GM19372 (cell line): Measurements from ENCODE around the gene ITPR1.

Experiments
- ATAC-seq: cut with Tn5 transposase; IDR thresholded peaks from one replicate; pipeline ENCODE4 v1.9.1; 2021; ENCODE audit warnings: mild to moderate bottlenecking, low read depth, moderate library complexity; ENCODE audit not compliant: unreplicated experiment

ITPR1 gene

DNA sequence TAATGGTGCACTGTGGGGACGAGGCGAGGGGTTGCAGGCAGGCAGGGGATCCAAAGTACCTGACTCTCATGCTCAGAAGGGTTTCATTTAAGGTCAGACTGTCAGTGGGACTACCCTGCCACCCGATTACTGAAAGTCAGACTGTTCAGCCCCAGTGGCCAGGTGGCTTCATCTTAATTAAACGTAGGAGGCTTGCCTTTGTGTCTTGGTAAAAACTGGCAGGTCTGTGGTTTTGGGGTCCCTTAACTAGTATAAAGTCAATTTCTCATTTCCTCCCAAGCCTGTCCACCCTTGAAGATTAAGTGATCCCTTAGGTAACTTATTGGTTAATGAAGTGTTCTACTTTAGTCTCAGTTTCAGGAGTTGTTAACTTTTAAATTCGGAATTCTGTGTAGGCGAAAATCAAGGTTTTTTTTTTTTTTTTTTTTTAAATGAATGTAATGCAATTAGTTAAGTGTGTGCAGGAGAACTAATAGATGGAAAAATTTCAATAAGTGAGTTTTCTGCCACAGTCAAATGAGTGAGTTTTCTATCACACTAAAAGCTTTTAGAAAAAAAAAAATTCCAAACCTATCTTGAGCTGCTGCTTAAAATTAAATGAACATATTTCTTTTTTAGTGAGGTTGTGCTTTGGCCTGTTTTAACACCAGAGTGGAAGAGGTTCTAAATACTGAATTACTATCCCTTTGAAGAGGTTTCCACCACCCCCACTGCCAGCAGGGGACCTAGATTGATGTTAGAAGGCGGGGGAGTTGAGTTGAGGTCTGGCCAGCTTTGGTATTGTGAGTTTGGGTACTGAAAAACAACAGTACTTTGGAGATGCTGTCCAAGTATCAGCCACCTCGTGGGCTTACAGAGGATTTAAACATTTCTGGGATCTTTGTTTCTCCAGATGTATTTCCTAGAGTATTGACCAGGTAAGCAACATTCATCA is 15.2 kb downstream of the ITPR1 start:
- ATAC-seq = peak; percentile 61

DNA sequence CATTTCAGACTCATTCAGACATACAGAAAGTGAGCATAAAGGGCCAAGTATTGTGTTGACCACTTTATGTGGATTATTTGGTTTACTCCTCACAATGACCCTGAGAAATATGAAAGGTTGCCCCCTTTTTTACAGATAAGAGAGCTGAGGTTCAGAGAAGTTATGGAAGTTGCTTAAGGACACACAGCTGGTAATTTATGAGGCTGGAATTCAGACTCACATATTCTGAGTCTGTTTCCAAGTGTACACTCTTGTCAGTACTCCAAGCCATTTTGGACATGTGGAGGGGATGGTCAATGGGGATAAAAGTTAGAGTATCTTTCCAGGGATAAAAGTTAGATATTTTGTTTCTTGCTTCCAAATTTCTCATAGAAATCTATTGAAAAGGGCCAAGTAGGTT is 15.9 kb downstream of the ITPR1 start:
- no peak for ATAC-seq

DNA sequence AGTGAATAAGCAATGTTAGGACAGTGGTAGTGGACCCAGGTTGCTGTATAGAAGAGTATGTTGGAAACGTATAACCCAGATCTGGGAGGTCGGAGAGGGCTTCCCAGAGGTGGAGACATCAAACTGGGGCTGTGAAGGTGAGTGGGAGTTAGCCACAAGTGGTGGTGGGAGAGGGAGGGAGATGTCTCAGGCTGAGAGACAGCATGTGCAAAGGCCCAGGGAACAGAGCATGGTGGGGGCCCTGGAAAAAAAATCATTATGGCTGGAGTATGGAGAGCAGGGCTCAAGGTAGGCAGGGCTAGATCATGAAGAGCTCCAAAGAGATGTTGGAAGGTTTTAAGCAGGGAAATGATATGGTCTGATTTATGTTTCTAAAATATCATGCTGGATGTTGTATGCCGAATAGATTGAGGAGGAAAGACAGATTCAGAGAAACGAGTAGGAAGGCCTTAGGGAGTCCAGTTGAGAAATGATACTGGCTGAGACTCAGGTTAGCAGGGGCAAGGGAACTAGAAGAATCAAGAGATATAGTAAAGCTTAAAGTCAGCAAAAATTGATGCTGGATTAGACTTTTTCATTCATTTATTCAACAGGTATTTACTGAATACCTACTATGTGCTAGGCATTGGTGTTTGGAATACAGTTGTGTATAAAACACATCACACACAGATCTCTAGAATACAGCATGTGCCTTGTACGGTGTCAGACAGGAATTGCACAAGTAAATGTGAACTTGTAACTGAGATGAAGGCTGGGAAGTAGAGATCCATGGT is 17.0 kb downstream of the ITPR1 start:
- ATAC-seq = no peak

DNA sequence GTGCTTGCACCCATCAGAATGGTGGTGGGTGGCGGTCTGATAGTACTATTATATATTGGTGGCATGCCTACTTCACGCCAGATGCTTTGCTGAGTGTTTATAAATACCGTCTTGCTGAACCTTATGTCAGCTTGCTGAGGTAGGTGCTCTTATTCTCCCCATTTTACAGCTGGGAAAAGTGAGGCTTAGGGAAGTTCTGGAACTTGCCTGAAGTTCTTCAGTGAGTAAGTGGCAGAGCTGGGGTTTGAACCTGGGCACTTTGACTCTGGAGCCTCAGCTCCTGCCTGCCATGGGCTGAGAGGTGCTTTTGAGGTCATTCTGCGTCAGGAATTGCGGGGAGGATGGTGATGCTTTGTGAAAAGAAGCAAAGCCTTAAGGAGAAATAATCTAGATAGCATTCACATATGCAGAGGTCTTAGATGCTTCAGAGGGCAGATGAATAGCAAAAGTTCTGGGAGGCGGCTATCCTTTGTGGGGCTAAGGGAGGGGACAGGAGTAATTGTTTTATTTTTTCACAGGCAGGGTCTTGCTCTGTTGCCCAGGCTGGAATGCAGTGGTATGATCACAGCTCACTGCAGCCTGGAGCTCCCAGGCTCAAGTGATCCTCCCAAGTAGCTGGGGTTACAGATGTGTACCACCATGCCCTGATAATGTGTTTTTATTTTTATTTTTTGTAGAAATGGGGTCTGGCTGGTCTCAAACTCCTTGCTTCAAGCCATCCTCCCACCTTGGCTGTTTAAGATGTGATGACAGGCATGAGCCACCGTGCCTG is 18.5 kb downstream of the ITPR1 start:
- ATAC-seq = no peak

DNA sequence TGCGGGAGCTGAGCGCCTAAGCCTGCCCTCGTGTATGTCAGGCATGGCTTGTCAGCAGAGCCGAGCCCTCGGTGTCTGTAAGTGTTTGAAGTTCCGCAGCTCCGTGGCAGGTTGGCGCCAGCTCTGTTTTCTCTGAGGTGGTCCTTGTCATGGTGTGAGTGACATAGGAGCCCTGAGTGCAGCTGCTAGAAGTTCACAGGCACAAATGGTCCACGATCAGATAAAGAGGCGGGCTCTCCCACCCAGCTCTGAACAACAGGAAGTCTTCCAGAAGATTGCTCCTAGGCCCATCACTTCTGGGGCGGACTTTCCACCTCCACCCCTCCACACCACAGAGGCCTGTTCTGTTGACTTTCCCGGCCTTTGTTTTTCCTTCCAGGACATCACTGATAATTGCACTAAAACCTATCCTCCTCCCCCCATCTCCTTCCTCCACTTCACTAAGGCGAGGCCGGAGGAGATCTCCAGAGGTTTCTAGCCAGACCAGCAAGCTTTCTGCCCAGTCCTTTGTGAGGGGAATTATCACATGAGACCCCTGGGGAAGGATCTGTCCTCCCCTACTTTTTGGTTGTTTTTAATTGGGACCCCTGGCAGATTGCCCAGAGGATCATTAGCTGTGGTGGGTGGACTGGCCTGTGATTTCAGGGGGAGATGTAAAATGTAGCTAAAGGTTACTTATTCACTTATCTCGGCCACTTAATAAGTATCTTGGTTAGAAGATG is 19.9 kb downstream of the ITPR1 start:
- ATAC-seq = no peak

DNA sequence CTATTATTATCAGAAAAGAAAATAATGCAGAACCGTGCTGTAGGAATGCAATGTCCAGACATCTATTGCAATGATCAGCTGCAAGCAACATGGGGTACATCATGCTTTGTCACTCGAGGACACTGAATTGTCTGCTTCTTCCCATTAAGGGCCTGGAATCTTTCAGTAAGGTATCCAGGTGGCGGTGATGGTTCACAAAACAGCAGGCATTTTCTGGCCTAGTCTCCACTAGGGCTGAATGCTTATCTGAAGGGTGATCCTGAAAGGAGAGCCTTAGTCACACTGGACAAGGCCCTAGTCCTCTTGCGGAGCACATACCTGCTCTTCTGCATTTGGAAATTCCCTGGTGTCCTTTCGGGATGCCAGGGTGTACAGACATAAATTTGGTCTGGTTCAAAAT is 21.2 kb downstream of the ITPR1 start:
- ATAC-seq = no peak

DNA sequence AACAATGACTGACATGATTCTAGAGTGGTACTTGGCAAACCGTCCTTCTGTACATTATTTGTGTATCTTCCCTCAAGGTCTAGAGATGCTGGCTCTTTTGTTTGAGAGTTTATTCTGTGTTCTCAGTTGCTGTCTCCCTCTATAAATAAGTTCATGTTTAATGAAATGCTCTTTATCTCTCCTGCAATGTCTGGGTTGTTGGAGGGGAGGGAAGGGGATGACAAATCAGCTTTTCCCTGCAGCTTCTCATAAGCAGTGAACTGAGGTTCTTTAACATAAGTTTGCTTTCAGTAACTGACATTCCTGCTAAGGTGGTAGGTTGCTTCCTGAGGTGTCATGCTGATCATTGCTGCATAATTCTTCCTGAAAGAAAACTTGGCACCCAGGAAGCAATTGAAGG is 21.8 kb downstream of the ITPR1 start:
- no peak for ATAC-seq

DNA sequence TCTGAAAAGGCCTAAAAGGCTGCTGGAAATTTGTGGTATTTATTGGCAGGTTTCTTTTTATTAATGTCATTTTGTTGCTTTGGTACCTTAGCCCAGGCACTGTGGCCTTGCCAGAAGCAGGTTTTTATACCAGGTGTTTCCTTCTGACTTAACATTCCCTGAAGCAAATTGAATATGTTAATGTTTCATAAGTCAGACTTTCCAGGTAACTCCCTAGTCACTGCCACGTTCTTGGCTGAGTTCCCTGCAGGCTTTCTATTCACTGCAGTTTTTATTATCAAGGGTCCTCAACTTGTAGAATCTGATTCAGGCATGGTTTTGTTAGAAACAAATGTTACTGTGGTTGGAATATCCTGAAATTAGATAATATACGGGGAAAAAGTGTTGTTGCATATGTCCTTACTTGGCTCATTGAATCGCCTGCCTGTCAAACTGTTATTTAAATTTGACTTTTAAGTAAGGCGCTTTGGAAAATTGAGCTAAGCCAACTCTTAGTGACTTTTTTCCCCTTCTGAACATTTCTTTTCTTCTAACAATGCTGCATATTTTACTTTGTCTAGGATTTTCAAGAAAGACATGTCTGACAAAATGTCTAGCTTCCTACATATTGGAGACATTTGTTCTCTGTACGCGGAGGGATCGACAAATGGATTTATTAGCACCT is 22.9 kb downstream of the ITPR1 start:
- ATAC-seq = no peak

DNA sequence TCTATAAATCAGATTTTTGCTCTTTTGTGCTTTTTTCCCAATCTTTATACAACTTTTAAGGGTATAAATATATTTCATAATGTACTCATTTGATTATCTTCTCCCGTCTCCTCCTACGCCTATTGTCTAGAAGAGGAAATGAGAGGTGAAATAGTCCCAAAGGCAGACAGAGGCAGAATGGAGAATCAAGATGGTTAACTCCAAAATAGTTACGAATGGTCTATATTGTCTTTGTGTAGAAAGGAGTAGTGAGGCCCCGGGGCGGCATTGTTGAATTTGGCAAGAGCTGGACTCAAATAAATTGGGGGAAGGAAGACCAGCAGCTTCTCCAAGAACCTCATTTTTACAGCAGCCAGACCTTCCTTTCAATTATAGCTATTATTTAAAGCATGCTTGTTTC is 23.9 kb downstream of the ITPR1 start:
- ATAC-seq = no peak

DNA sequence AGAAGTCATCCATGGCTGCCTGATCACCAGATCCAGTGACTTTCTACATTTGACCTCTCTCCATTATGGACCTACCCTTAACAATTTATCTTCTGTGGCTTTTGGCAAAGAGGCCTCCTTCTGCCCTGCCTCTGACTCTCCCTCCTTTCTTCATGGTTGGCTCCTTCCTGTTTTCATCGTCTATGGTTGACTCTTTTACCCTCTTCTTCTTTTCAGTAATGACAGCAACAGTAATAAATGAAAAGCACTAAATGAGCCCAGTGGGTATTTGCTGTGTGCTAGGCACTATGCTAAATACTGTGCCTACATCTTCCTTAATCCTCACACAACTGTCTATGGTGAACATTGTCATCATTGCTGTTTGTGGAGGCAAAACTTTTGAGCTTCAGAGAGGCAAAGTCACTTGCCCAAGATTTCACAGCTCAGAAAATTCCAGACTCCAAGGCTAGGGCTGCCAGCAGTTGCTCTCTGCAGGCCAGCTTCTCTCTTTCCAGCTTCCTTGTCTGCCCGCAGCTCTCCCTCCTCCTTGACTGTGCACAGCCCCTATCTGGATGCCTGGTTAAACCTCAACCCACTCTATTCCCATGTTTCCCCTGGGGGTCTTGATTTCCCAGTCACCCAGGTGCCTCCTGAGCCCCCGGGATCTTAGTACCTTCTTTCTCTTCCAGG is 24.6 kb downstream of the ITPR1 start:
- ATAC-seq = no peak

DNA sequence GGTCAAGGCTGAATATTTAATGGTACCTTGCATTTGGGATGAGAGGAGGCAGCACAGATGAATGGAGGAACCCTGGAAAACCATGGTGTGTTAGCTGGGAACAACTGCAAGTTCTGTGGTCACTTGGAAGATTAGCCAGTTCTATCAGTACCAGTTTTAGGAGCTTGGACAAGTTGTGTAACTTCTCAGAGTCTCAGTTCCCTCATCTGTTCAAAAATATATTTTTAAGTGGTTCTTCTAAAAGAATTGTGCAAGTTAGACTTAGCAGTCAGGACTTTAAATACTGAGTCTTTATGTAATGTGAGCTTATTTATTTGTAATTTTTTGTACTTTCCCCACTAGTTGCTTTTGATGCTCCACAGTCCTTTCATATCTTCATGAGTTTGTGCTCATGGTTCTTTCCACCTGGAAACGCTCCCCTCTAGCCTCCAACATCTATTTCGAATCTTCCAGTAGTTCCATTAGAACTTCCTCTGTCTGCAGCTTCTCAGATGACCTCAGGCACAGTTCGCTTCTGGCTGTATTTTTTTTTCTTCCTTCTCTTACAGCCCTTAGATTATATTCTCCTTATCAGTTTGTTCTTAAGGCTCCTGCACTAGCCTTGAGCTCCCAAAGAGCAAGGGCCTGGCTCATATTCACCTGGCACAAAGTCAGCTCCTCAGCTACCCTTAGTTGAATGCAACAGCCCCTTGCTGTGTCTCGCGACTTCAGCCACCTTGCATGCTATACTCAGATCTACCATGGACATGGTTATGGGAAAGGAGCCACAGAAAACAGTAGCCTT is 27.1 kb downstream of the ITPR1 start:
- ATAC-seq = no peak

DNA sequence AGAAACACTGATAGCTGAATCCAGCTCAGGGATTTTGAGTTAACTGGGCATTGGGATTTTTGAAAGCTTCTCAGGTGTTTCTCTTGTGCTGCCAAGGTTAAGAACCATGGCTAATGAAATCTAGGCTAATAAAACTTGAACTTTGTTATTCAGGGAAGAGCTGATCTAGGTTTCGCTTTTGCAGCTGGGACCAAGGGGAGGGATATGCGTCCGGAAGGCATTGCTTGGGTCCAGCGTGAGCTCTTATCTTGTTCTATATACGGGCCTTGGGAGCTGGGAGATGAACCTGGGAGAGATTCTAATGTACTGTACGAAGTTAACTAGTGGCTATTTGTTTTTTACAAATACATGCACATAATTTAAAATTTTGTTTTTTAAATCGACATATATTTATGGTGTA is 29.8 kb downstream of the ITPR1 start:
- ATAC-seq = no peak

DNA sequence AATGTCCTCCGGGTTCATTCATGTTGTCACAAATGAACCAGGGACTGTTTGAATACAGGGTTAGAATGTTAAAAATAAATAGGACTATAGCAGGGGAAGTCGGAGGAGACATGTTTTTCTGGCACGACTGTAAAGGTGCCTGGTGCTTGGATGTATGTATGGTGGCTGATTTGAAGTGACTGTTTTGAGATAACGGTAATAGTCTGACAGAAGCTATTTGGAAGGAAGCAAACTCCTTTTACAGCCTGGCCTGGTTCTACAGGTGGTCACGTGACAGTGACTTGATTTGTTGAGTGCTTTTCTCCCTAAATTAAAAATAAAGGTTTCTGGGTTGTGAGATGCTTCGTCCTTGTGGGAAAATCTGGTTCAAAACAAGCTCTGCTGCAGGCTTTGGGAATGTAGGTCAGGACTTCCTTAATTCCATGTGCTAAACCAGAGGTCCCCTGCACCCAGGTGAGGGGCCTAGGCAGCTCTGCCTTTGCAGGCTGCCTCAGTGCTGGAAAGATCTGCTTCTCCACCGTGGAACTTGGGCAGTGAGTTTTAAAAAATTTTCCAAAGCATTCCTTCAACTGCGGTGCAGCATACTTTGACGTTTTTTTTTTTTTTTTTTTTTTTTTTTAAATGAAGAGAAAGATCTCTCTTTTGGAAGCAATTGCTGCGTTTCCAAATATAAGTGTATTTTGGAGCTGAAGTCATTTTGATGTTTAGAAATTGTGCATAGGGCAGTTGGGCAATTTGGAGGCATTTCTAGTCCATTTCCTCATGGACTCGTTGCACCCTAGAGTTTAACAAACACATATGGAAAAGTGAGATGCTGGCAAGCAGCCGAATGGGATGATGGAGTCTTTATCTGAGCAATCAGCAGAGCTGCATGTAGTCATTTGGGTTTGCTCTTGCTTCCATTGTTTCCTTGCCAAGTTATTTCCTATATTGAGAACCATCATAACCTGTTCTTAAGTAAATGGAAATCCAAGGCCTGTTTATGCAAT is 30.9 kb downstream of the ITPR1 start:
- no peak for ATAC-seq

DNA sequence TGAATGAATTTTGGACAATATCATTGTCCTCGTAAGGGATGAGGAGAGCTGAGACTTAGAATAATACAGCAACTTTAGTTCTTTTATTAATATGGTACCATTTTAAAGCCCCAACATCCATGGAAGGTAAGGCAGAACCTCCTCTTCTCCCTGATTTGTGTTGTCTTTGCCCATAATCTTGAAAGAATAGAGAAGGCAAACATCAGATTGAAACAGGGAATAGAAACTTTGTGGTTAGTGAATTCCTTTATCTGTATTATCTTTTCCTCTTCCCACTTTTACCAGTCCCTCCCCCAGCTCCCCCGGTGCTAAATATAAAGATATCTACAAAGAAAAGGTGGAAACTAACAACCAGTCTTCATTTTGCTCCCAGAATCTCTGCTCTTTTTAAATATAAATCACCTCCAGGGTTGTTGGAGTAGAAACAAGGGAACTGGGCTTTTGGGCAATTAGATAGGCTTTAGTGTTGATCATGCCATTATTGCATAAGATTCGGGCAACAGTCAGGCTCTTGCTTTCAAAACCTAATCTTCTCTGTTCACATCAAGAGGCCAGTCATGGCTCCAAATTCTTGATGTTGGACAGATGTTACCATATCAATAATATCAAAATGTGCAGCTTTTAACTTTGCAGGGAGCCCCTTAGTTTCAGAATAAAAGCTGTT is 32.5 kb downstream of the ITPR1 start:
- ATAC-seq = no peak

DNA sequence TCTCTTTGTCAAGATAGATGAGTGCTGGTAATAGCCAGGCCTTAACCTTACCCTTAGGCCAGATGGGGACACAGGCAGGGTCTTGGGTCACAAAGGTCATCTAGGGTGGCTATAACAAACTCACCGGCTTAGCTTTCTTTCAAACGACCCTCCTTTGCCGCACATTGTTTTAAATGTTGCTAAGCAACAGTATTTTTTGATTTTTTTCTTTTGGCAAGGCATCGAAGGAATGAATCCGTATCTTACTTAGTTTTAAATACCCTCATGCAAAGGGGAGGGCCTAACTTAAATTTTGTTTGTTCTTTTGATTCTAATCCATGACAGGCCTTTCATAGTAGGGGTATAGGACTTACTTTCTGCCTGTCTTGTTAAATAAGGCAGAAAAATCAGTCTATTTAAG is 35.2 kb downstream of the ITPR1 start:
- ATAC-seq = no peak

DNA sequence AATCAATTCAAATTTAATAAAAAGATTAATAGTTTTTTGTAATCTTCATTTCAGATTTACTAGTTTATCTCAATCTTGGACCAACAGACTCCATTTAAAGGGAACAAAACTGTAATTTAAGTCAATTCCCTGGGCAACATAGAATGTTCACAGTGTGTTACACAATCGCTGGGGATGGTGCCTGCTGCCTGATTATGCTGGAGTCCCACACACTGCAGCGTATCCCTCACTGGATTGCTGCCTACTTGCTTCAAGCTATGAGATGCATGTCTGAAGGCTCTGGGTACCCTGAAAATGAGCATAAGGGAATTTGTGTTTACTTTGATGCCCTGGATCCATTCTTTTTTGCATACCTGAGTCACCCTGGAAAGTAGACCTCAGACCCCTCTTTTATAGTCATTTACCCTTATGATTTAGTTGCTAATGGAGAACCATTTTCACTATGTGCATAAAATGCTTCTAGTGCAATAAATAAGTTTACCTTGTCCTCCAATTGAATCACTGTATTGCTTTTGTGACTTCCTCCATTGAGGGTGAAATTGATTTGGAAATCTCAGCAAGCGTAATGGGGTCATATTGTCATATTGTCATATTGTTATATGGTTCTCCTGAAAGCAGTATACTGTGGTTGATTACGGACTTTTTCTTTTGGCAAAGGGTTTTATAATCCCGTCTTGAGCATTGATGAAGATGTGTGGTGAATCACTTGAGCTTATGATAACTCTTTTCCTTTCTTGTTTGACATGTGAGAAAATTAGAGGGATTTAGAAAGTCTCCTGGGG is 35.9 kb downstream of the ITPR1 start:
- no peak for ATAC-seq
